Heart right ventricle (tissue), 16 donors: ENCODE measurements around the gene NID2. TPM values are rescaled to one million over a fixed set of nuclear protein-coding genes. Genes with fewer than 3 reads are reported as not detected.
A peak's percentile ranks its signal among the peaks of the same experiment; 100 is the strongest.

Experiments
- ATAC-seq, 8 donors: fragments of 200-7000 bp; cut with Tn5 transposase; one replicate each; pipeline ENCODE4 v1.9.1; 2020; ENCODE audit warnings: mild to moderate bottlenecking in 8 of 8, moderate library complexity in 8 of 8, moderate number of reproducible peaks in 1 of 8
- DNase-seq, 2 donors: peaks; one replicate each; pipeline ENCODE4 v3.0.0-alpha.2; 2020
- H3K27ac ChIP-seq, 10 donors: fragments of 200-600 bp; sonication (generic) in 2 of 10; one replicate each; pipeline versions ENCODE4 v1.5.0 to v1.8.0; 2020 to 2022; ENCODE audit warnings: mild to moderate bottlenecking in 3 of 10
- H3K27me3 ChIP-seq, 7 donors: fragments of 200-600 bp; one replicate each; pipeline ENCODE4 v1.8.0; 2021 to 2022; ENCODE audit warnings: mild to moderate bottlenecking in 2 of 7
- H3K36me3 ChIP-seq, 9 donors: fragments of 200-600 bp; sonication (generic) in 1 of 9; one replicate each; pipeline versions ENCODE4 v1.5.0 to v1.8.0; 2020 to 2022; ENCODE audit warnings: mild to moderate bottlenecking in 2 of 9
- H3K4me1 ChIP-seq, 9 donors: fragments of 200-600 bp; sonication (generic) in 1 of 9; one replicate each; pipeline versions ENCODE4 v1.5.0 to v1.8.0; 2020 to 2022; ENCODE audit warnings: mild to moderate bottlenecking in 4 of 9
- H3K4me3 ChIP-seq, 10 donors: fragments of 200-600 bp; sonication (generic) in 2 of 10; one replicate each; pipeline versions ENCODE4 v1.5.0 to v1.8.0; 2020 to 2022; ENCODE audit warnings: mild to moderate bottlenecking in 7 of 10, moderate library complexity in 2 of 10
- H3K9me3 ChIP-seq, 11 donors: fragments of 200-600 bp in 10 of 11; sonication (generic) in 2 of 11; one replicate each; pipeline versions ENCODE4 v1.5.0 to v1.8.0; 2013 to 2022; ENCODE audit warnings: mild to moderate bottlenecking in 2 of 11, control low read depth in 1 of 11, moderate library complexity in 1 of 11
- WGBS, 2 donors: extraction: QIAGEN DNeasy Blood & Tissue Kit; methylation state at CpG; one replicate each; pipeline ENCODE4 v1.1.7; 2013; ENCODE audit warnings: inconsistent platforms in 1 of 2; 5-methylcytosine and 5-hydroxymethylcytosine counted together
- intact Hi-C, 10 donors: fragments of 100-400 bp; cut with DNase I; formaldehyde crosslinking; loops; one replicate each; pipeline versions ENCODE4 v1.11.1 to v1.14.2; 2022
- polyA plus RNA-seq, 2 donors: library from polyadenylated mRNA; stranded (reverse); fragments of 200-250 nt; gene quantifications; one replicate each; pipeline ENCODE4 v1.2.3, GENCODE V29; 2013
- total RNA-seq, 10 donors: library from RNA; stranded (reverse); fragmentation: NEBNext Ultra II Directional in 3 of 10; extraction: Animal tissue kit (Norgen Biotek cat#: 25700) in 3 of 10; gene quantifications; one replicate each; pipeline versions ENCODE4 v1.2.1 to v1.2.4, GENCODE V29; 2021 to 2023
- TF ChIP-seq, protein P1 (sequence below), 9 donors: fragments of 200-600 bp; sonication (generic) in 2 of 9; IDR thresholded peaks; one replicate each; pipeline versions ENCODE4 v1.5.0 to v1.8.0; 2021 to 2022; ENCODE audit warnings: antibody characterized with exemption in 9 of 9, mild to moderate bottlenecking in 5 of 9, moderate library complexity in 1 of 9
- donor health status: Arrhythmogenic right ventricular cardiomyopathy.
- donor health status: ischemic (EF 13 %, LVEDD 7.1; RV severe dilation, severe dysfunction).
- donor health status: healthy with polysubstance abuse.
- donor health status: DM: no; HTN: yes; CAD: no.
- donor health status: DM: no; HTN: no; CAD: no.
- donor health status: ischemic (EF 25% LVEDD 6.9; RV normal size, moderate dysfunction).
- donor health status: ischemic (EF 25% LVEDD 5.7; RV mildly dilated, moderate dysfunction).
- donor health status: healthy.
- donor health status: DM: yes; HTN: yes; CAD: no.
- donor health status: Ischemic cardiomyopathy.
- donor health status: ischemic (EF 35%, LVEDD 5.7; RV mildly dilated, moderate dysfunction).
- donor health status: nonischemic (EF 11% LVEDD 7.7; RV severe dilation, severe dysfunction).
- donor health status: DM: yes; HTN: yes; CAD: no.
- donor health status: PGD.
- donor health status: ischemic (EF 29% LVEDD 5.4; RV normal size, mild dysfunction).
- donor health status: nonischemic (EF 23%, LVEDD 6.1; RV moderate dilation, normal function).

Gene NID2
- total and polyA plus RNA-seq, 12 donors = 15.1 to 66.0 (median 36.5) TPM

DNA sequence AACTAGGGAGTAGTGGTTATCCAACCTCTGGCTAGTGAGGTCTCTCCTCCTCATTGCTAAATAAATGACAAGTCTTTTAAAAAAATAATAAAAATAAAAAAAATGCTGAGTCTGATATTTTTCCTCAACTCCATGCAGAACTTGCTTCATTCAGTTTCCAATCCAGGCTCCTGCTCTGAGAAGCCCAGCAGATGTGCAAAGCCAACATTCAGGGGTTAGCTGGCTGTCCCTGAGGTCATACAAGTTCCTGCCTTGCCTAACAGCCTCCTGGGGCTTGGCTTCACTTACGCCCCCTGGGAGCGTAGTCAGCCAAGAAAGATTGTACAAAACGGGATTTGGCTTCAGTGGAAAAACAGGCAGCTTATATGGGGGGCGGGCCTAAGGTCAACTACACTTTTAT, 56.2 kb downstream of the NID2 start:
- DNase-seq (peak; percentile 61 to 74), ATAC-seq (peak; percentile 24 to 77 (median 54))
- H3K27me3 ChIP-seq = no peaks in the 10 kb centered on the region
- H3K9me3 ChIP-seq = no peaks in the 10 kb centered on the region
- peaks cover 0 to 81% (median 35%) of the 10 kb centered on the region in 9 donors for H3K36me3 ChIP-seq
- intact Hi-C loops = loop anchor here in 7 of 10 donors (2.0 to 10.0 kb wide), 6 partner anchors 35 to 120 kb away; partner anchors contain the start of gene NID2 (in 3 of the 7)
- no peak overlapping the region for H3K4me3 ChIP-seq
- H3K4me1 ChIP-seq = peaks cover 13 to 82% (median 61%) of the 10 kb centered on the region in 9 donors
- H3K27ac ChIP-seq = peak overlapping the region in 9 of 10 donors; percentile 65 to 85 (median 75)
- 19 to 21% methylated on average over 4 of the region's 4 CpGs for WGBS, 2 donors
- TF ChIP-seq, protein P1, sequence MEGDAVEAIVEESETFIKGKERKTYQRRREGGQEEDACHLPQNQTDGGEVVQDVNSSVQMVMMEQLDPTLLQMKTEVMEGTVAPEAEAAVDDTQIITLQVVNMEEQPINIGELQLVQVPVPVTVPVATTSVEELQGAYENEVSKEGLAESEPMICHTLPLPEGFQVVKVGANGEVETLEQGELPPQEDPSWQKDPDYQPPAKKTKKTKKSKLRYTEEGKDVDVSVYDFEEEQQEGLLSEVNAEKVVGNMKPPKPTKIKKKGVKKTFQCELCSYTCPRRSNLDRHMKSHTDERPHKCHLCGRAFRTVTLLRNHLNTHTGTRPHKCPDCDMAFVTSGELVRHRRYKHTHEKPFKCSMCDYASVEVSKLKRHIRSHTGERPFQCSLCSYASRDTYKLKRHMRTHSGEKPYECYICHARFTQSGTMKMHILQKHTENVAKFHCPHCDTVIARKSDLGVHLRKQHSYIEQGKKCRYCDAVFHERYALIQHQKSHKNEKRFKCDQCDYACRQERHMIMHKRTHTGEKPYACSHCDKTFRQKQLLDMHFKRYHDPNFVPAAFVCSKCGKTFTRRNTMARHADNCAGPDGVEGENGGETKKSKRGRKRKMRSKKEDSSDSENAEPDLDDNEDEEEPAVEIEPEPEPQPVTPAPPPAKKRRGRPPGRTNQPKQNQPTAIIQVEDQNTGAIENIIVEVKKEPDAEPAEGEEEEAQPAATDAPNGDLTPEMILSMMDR (IDR thresholded peaks at IDR 0.05) = peak in 1 of 9 donors; percentile 14

DNA sequence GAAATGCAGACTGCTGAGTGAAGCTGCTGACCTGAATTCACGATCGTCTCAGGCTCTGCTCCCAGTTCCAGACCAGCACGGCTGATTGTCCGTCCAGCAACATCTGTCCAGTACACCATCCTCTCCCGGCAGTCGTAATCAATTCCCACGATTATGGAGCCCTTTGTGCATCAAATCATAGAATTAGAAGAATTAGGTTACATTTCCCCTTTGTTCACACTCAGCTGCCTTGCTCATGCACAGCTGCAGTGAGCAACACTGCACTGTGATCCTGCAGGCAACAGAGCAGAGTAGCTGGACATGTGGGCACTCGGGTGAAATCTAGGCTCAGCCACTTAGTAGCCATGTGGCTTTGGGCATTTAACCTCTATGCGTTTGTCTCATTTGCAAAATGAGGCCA, 57.3 kb downstream of the NID2 start:
- WGBS, 2 donors = 80 to 81% methylated on average over 9 of the region's 9 CpGs
- TF ChIP-seq, protein P1 (IDR thresholded peaks at IDR 0.05) = no peak
- H3K4me3 ChIP-seq = no peak overlapping the region
- intact Hi-C loops = loop anchor here in 7 of 10 donors (5.0 to 10.0 kb wide), 5 partner anchors 36 to 121 kb away; partner anchors contain the start of gene NID2 (in 3 of the 7)
- H3K27ac ChIP-seq = peak overlapping the region in 8 of 10 donors; percentile 34 to 85 (median 72)
- ATAC-seq = no peak
- no peaks in the 10 kb centered on the region for H3K9me3 ChIP-seq
- no peaks in the 10 kb centered on the region for H3K27me3 ChIP-seq
- peaks cover 0 to 85% (median 39%) of the 10 kb centered on the region in 9 donors for H3K36me3 ChIP-seq
- DNase-seq = no peak
- H3K4me1 ChIP-seq = peaks cover 13 to 75% (median 57%) of the 10 kb centered on the region in 9 donors

DNA sequence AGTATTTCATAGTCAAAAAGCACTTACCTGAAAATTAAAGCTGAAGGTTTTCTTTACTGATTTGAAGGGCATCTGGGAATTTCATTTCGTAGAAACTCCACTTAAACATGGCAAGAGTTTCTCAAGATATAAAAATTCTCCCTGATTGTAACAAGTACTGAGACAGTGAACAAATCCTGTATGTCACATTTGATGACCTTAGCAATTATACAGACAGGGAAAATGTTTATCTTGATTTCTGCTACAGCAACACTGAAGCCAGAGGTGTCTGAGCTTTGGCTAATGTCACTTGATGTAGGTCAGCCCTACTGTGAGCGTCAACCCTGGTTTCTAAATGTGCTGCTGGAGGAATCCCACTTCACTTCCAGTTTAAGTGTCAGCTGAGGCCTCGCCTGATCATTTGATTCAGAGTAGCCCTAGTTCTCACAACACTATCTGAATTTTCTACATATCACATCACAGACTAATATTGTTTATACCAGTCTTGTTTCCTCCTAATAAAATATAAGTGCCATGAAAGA, 58.6 kb downstream of the NID2 start:
- ATAC-seq (peak in 7 of 8 donors; percentile 11 to 64 (median 39)), DNase-seq (no peak)
- Histone ChIP-seq H3K27me3 (no peaks in the 10 kb centered on the region), H3K4me3 (no peak overlapping the region), H3K27ac (peak overlapping the region in 9 of 10 donors; percentile 21 to 85 (median 65)), H3K4me1 (peaks cover 13 to 65% (median 44%) of the 10 kb centered on the region in 9 donors), H3K9me3 (no peaks in the 10 kb centered on the region), H3K36me3 (peaks cover 0 to 92% (median 52%) of the 10 kb centered on the region in 9 donors)
- TF ChIP-seq, protein P1 (IDR thresholded peaks at IDR 0.05) = no peak
- intact Hi-C loops = loop anchor here in 7 of 10 donors (5.0 to 10.0 kb wide), 5 partner anchors 37 to 122 kb away; partner anchors contain the start of gene NID2 (in 3 of the 7)
- WGBS, 2 donors = 47 to 61% methylated on average over 3 of the region's 3 CpGs

DNA sequence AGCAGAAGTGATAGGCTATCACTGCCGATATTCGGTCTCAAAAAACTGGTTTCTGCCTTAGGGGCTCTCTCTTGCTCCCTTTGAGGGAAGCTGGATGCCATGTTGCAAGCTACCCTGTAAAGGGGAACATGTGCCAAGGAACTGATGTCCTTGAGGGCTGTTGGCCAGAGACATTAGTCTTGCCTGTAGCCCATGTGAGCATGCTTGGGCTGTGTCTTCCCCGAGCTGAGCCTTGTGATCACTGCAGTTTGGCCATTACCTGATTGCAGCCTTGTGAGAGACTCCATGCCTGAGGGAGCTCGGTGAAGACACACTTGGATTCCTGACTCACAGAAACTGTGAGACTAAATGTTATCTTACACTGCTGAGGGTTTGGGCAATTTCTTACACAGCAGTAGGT, 60.7 kb downstream of the NID2 start:
- TF ChIP-seq, protein P1 (IDR thresholded peaks at IDR 0.05) = no peak
- DNase-seq (no peak), ATAC-seq (no peak)
- Histone ChIP-seq H3K36me3 (peaks cover 0 to 95% (median 62%) of the 10 kb centered on the region in 9 donors), H3K4me1 (peaks cover 4 to 62% (median 31%) of the 10 kb centered on the region in 9 donors), H3K27me3 (no peaks in the 10 kb centered on the region), H3K27ac (peak overlapping the region in 2 of 10 donors; percentile 8 to 11), H3K9me3 (no peaks in the 10 kb centered on the region), H3K4me3 (no peak overlapping the region)
- whole genome bisulfite sequencing, 2 donors = 92 to 94% methylated on average over 4 of the region's 4 CpGs
- intact Hi-C loops = no loop called here
